ENCODE results near the gene NXT1.

NXT1 gene

GRCh38 chr20:23386304-23387117, 35.9 kb downstream of the NXT1 start:
- POLR2A ChIA-PET = no interaction called here
- CTCF ChIA-PET = interaction anchor here (1.1 to 1.4 kb wide), 3 partner anchors 9 to 13 kb away, joined by 3 to 4 read pairs (median 3); no protein-coding TSS in a partner anchor
- DNase-seq (ENCODE audit: extremely low spot score) = no peak
- TF ChIP-seq, protein P1, sequence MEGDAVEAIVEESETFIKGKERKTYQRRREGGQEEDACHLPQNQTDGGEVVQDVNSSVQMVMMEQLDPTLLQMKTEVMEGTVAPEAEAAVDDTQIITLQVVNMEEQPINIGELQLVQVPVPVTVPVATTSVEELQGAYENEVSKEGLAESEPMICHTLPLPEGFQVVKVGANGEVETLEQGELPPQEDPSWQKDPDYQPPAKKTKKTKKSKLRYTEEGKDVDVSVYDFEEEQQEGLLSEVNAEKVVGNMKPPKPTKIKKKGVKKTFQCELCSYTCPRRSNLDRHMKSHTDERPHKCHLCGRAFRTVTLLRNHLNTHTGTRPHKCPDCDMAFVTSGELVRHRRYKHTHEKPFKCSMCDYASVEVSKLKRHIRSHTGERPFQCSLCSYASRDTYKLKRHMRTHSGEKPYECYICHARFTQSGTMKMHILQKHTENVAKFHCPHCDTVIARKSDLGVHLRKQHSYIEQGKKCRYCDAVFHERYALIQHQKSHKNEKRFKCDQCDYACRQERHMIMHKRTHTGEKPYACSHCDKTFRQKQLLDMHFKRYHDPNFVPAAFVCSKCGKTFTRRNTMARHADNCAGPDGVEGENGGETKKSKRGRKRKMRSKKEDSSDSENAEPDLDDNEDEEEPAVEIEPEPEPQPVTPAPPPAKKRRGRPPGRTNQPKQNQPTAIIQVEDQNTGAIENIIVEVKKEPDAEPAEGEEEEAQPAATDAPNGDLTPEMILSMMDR (IDR thresholded peaks at IDR 0.05; ENCODE audit: control extremely low read depth, extremely low read depth, low read depth, missing control alignments) = no peak

DNA sequence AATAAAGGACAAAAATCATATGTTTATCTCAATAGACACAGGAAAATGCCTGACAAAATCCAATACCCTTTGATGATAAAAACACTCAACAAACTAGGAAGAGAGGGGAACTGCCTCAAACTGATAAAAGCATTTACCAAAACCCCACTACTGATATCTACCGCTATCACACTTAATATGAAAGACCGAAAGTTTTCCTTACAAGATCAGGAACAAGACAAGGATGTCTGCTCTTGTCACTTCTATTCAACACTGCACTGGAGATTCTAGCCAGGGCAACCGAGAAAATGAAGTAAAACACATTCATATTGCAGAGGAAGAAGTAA, 36.5 kb downstream of the NXT1 start:
- TF ChIP-seq, protein P1 (IDR thresholded peaks at IDR 0.05; ENCODE audit: control extremely low read depth, extremely low read depth, low read depth, missing control alignments) = no peak
- CTCF ChIA-PET = interaction anchor here (1.1 to 1.4 kb wide), 2 partner anchors 9 to 14 kb away, joined by 3 to 4 read pairs; no protein-coding TSS in a partner anchor
- POLR2A ChIA-PET = no interaction called here
- DNase-seq (ENCODE audit: extremely low spot score) = no peak

- POLR2A ChIA-PET = no interaction called here
- no peak for DNase-seq (ENCODE audit: extremely low spot score)
- TF ChIP-seq, protein P1 (IDR thresholded peaks at IDR 0.05; ENCODE audit: control extremely low read depth, extremely low read depth, low read depth, missing control alignments) = no peak
- CTCF ChIA-PET = interaction anchor here (1.2 to 2.6 kb wide), 9 partner anchors 9 to 278 kb away, joined by 3 to 17 read pairs (median 4); no protein-coding TSS in a partner anchor
Measured at GRCh38 chr20:23390091-23390774, 39.6 kb downstream of the NXT1 start.

GRCh38 chr20:23391707-23392310, 41.2 kb downstream of the NXT1 start:
- DNase-seq (ENCODE audit: extremely low spot score) = no peak
- TF ChIP-seq, protein P1 (IDR thresholded peaks at IDR 0.05; ENCODE audit: control extremely low read depth, extremely low read depth, low read depth, missing control alignments) = no peak
- ChIA-PET POLR2A (interaction anchor here (1.0 kb wide), 1 partner anchor 14 kb away, joined by 3 read pairs; no protein-coding TSS in a partner anchor), CTCF (interaction anchor here (0.8 to 2.6 kb wide), 11 partner anchors 9 to 55 kb away, joined by 3 to 17 read pairs (median 4); no protein-coding TSS in a partner anchor)

GRCh38 chr20:23393996-23394775, 43.6 kb downstream of the NXT1 start:
- ChIA-PET CTCF (interaction anchor here (1.0 to 1.4 kb wide), 2 partner anchors 17 to 27 kb away, joined by 3 to 4 read pairs; partner anchors contain the start of gene NAPB), POLR2A (interaction anchor here (0.5 kb wide), 1 partner anchor 913 kb away, joined by 3 read pairs; no protein-coding TSS in a partner anchor)
- TF ChIP-seq, protein P1 (IDR thresholded peaks at IDR 0.05; ENCODE audit: control extremely low read depth, extremely low read depth, low read depth, missing control alignments) = no peak
- no peak for DNase-seq (ENCODE audit: extremely low spot score)
